GM19238 (cell line): Measurements from ENCODE around the gene STK4.
A peak's percentile ranks its signal among the peaks of the same experiment; 100 is the strongest.

Experiments used
- DNase-seq: peaks from one replicate; pipeline ENCODE4 v3.0.0; 2011; ENCODE audit warnings: low spot score; ENCODE audit not compliant: insufficient read length

The STK4 gene

DNA sequence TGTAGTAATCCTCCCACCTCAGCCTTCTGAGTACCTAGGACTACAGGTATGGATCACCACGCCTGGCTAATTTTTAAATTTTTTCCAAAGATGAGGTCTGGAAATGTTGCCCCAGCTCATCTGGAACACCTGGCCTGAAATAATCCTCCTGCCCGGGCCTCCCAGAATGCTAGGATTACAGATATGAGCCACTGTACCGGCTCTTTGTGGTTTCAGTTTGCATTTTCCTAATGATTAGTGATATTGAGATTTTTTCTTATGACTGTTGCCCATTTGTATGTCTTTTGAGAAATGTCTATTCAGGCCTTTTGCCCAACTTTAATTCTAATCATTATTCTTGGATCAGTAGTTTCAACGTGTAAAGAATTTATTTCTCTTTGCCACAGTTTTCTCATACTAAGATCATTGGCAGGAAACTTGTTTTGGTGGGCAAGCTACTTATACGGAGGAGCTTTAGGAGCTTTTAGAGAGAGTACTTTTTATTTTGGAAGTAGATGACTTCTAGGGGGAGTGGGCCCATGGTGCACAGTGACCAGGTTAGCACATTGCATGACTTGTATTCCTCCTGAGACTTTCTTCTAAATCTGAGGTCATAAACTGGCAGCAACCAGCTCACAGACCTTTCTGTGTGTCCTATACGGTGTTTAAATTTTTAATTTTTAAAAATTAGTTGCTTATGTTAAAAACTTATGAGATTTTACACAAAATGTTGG lies 62.3 kb downstream of the STK4 start:
- no peak for DNase-seq

GRCh38 chr20:45029884-45030283 lies 63.6 kb downstream of the STK4 start:
- DNase-seq = no peak

GRCh38 chr20:45032276-45032675 lies 66.0 kb downstream of the STK4 start:
- no peak for DNase-seq

DNA sequence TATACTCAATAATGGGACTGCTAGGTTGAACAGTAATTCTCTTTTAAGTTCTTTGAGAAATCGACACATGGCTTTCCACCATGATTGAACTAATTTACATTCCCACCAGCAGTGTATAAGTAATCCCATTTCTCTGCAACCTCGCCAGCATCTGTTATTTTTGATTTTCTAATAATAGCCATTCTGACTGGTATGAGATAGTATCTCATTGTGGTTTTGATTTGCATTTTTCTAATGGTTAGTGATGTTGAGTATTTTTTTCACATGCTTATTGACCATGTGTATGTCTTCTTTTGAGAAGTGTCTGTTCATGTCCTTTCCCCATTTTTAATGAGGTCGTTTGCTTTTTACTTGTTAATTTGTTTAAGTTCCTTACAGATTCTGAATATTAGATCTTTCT lies 66.5 kb downstream of the STK4 start:
- no peak for DNase-seq

DNA sequence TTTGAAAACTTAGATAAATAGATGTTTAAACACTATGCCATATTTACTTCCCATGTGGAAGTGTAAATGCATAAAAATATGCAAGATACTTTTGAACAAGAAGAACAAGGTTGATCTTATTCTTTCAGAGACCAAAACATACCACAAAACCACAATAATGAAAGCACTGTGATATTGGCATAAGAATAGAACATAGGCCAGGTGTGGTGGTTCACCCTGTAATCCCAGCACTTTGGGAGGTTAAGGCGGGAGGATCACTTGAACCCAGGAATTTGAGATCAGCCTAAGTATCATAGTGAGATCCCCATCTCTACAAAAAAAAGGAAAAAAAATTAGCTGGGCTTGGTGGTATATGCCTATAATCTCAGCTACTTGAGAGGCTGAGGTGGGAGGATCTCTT lies 68.1 kb downstream of the STK4 start:
- DNase-seq = no peak

DNA sequence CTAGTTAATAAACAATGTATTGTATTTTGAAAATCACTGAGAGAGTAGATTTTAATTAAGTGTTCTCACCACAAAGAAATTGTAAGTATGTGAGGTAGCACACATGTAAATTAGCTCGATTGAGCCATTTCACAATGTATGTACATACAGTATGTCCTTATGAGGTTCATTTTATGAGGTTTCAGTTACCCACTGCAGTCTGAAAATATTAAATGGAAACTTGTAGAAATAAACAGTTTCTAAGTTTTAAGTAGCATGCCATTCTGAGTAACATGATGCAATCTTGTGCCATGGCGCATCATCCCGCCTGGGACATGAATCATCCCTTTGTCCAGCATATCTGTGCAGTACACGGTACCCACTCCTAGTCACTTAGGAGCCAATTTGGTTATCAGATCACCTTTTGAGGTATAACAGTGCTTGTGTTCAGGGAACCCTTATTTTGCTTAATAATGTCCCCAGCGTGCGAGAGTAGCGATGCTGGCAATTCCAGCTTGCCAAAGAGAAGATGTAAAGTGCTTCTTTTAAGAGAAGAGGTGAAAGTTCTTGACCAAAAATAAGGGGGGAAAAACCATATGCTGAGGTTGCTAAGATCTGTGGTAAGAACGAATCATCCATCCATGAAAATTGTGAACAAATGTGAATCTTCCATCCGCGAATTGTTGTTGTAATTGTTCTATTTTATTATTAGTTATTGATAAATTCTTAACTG lies 69.9 kb downstream of the STK4 start:
- DNase-seq = no peak

- no peak for DNase-seq
These were observed 70.7 kb downstream of the STK4 start for GRCh38 chr20:45037050-45037449.

- no peak for DNase-seq
These were observed 71.3 kb downstream of the STK4 start for GRCh38 chr20:45037635-45038034.

- DNase-seq = no peak
These were observed 72.6 kb downstream of the STK4 start for GRCh38 chr20:45038745-45039474.

DNA sequence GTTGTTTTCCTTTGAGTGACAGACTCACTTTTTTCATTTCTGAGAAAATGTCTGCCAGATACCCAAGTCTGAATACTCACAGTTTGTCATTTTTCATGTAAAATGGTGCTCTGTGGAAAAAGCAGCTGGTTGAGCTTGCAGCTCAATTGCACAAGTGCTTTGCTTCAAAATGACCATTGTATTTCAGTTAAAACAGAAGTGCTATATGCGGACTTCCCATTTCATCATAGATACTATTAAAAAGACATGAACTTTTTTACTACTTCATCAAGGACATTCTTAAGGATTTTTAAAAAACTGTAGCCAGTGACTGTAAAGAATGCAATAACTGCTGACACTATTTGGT lies 73.1 kb downstream of the STK4 start:
- no peak for DNase-seq

DNA sequence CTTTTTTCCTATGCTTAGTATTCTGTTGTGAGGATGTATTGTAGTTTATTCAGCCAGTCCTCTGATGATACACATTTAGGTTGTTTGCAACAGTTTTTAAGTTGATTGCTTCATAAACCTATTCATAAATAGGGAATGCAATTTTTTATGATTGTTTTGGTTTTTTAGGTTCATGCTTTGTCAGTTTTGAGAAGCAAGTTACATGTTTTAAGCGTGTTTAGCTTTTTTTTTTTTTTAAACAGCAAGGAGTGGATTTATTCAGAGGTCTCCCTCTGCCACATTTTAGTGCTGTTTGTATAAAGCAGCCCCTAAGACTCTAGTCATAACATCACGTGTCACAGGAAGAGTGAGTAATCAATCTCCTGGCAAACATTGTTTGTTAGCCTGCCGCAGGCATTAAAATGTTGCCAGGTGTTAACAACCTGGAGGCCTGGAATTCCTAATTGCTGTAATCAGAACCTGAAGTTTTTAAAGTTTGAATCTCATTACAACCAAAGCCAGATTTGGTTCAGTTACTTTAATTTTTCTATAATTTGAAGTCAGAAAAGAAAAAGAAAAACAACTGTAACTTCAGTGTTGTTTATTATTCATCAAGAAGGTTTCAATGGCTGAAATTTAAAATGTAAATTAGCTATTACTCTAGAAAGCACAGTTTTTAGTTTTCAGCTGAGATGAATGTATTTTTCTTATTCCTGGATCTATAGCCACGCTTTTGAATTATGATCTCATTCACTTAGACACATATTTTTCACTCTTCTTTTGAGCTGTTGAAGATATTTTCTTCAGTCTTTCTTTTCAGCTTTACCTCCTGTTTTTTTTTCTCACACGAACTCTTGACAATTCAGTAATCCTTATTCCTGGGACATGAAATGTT lies 75.4 kb downstream of the STK4 start:
- DNase-seq = no peak

GRCh38 chr20:45042978-45043377 lies 76.7 kb downstream of the STK4 start:
- DNase-seq = no peak

- DNase-seq = no peak
These were observed 77.8 kb downstream of the STK4 start for GRCh38 chr20:45044084-45044573.

DNA sequence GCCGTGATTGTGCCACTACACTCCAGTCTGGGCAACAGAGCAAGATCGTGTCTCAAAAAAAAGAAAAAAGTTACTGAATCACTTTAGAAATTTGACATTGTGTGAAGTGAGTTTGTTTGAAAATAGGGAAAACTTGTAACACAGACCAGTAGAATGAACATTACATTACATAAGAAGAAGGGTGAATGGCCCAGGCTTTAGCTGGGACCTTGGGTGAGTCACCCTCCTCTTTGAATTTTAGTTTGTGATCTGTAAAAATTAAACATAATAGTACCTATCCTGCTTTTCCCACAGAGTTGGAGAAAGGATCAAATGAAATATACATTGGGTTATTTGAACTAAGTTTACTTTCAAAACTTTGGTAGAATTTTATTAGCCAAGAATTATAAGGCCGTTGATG lies 78.3 kb downstream of the STK4 start:
- DNase-seq = no peak

DNA sequence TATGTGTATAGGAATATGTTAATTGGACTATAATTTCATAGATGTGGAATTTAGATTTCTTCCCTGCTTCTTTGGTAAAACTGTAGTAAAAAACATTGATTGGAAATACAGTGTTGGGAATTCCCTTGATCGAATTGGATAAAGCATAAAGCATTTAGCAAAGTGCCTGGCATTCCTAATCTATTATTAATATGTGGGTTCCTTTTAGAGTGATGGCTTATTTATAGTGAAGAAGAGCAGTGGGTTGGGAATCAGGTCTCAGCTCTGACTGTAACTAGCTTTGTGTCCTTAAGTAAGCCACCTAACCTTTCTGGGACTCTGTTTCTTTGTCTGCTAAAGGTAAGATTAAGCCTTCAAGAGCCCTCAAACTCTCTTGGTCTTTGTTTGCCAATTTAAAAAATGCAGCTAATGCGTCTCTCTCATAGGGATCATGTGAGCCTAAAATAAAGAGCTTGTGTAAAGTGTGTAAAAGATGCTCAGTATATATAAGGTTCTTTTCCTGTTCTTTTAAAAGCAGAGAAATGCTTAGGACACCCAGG lies 81.3 kb downstream of the STK4 start:
- DNase-seq = no peak

- no peak for DNase-seq
These were observed 83.1 kb downstream of the STK4 start for GRCh38 chr20:45049438-45049837.

DNA sequence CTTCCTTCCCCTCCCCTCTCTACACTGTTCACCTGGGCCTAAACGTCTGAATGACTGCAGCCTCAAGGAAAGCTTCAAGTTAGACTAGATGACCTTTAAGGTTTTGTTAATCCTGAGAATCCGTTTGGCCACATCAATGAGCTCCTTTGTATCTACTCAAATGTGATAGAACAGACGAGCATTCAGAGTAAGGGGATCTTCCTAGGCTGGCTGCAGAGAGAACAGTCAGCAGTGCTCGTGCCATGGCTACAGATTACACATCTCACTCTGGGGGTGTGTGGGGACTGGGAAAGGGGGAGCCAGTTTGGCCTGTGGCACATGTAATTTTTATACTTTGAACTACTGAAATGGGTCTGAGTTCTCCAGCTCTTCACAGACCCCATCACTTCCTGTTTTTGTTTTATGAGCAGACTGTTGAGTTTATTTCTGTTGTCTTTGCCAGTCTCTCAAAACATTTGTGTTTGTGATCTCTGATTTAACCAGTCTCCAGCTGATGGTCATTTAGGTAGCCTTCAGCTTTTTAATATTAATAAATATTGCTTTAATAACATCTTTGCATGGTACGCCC lies 83.7 kb downstream of the STK4 start:
- no peak for DNase-seq

DNA sequence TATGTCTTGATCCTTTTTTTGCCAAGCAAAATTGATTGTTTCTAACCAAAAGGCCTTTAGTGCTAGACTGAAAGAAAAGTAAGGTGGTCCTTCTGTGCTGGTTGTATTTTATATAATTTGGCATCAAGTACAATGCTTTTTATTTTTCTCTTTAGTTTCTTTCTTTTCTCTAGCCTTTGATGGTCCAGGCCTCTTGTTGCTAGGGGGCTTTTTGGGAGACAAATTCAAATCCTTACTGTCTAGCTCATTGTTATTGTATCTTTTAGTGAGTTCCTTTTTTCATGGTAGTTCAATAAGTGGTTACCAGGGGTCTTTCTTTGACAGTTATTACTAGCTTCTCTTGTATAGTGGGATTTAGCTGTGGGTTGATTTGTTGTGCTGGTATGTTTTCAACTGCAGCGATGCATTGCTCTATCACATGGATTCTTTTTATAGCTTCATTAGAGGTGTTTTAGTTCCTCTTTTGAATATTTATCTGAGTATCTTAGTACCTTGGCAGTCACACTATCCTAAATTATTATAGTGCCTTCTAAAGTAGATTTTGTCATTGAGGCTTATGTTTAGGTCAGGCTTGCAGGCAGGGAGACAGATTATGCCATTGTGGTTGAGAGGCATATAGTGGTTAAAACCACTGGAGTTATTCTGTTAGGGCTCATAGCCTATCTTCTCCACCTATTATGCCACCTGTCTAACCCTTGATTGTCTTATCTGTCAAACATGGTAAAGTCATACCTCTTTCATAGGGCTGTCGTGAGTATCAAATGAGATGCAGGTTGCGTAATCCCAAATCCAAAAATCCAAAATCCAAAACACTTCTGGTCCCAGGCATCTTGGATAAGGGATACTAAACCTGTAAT lies 85.1 kb downstream of the STK4 start:
- DNase-seq = no peak

DNA sequence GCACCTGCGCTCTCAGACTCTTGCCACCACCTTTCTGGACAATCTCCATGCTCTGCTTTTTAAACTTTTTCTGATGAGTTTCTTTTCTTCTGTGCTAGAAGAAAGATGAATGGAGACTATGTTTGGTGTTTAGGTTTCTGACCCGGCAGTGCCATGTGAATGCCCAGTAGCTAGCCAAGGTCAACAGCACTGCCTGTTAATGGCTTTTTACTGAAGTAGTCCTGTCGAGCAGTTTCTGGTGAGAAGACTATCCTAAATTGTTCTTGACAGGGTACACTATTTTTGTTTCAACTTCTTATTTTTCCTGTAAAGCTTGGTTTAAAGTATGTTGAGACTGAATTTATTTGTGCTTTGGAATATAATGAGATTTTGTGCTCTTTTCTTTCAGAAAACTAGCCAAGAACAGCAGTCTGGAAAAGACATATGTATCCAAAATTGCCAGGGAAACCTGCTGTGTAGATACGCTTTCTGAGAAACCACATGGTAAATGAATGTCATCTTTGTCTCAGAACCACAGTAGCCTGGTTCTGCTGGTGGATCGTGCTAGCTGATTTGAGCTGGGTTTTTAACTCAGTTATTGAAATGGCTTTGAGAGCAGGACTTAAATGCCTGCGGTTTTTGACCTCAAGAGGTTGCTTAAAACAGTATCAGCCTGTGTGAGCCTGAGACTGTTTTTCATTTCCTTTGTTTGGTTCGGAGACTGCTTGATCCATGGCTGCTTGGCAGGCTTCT lies 86.6 kb downstream of the STK4 start:
- DNase-seq = peak; percentile 7
